ENCODE measurements around the gene ANTXR1. TPM values are rescaled to one million over a fixed set of nuclear protein-coding genes. Genes with fewer than 3 reads are reported as not detected.

ANTXR1 gene
- total RNA-seq (ENCODE audit: low replicate concordance): 31.5 and 61.5 TPM in 2 replicates

- TF ChIP-seq CTCF (IDR thresholded peaks at IDR 0.05; ENCODE audit: insufficient read depth, low read length): no peak
- H3K4me3 ChIP-seq (ENCODE audit: low read depth, low read length): peak within 1 kb of the TSS; percentile 93
- DNase-seq (ENCODE audit: low read depth): peak; percentile 84
These were observed at the start of gene ANTXR1 for GRCh38 chr2:69013142-69013839. ANTXR1 (plus strand) TSS chr2:69013179; CDS start chr2:69013500, 321 bp downstream.

- DNase-seq (ENCODE audit: low read depth): no peak
- H3K4me3 ChIP-seq (ENCODE audit: low read depth, low read length): no peak overlapping the region
- no peak for TF ChIP-seq CTCF (IDR thresholded peaks at IDR 0.05; ENCODE audit: insufficient read depth, low read length)
These were observed 48.7 kb upstream of the ANTXR1 start for GRCh38 chr2:68964282-68964681.

- DNase-seq (ENCODE audit: low read depth): no peak
- H3K4me3 ChIP-seq (ENCODE audit: low read depth, low read length): no peak overlapping the region
- no peak for TF ChIP-seq CTCF (IDR thresholded peaks at IDR 0.05; ENCODE audit: insufficient read depth, low read length)
These were observed 44.8 kb upstream of the ANTXR1 start for GRCh38 chr2:68968221-68968620.

GRCh38 chr2:68969736-68970490 lies 43.1 kb upstream of the ANTXR1 start:
- TF ChIP-seq CTCF (IDR thresholded peaks at IDR 0.05; ENCODE audit: insufficient read depth, low read length): no peak
- no peak for DNase-seq (ENCODE audit: low read depth)
- H3K4me3 ChIP-seq (ENCODE audit: low read depth, low read length): no peak overlapping the region

GRCh38 chr2:68970566-68971265 lies 42.3 kb upstream of the ANTXR1 start:
- no peak overlapping the region for H3K4me3 ChIP-seq (ENCODE audit: low read depth, low read length)
- peak; percentile 29 for DNase-seq (ENCODE audit: low read depth)
- no peak for TF ChIP-seq CTCF (IDR thresholded peaks at IDR 0.05; ENCODE audit: insufficient read depth, low read length)

- TF ChIP-seq CTCF (IDR thresholded peaks at IDR 0.05; ENCODE audit: insufficient read depth, low read length): no peak
- H3K4me3 ChIP-seq (ENCODE audit: low read depth, low read length): no peak overlapping the region
These were observed 41.3 kb upstream of the ANTXR1 start for GRCh38 chr2:68971591-68972231.

More at GRCh38 chr2:68971591-68972231, 41.3 kb upstream of the ANTXR1 start:
- peak; percentile 91 for DNase-seq (ENCODE audit: low read depth)

All from fibroblast of the aortic adventitia (primary cell).